Measurements from ENCODE around the gene JAZF1. TPM values are rescaled to one million over a fixed set of nuclear protein-coding genes. Genes with fewer than 3 reads are reported as not detected.

The JAZF1 gene
- total and polyA plus RNA-seq, 10 of the 15 experiments (the other 5 are each of a cell fraction or from before 2014, with no cell fraction given): 0.04 to 0.82 (median 0.15) TPM; not detected in 3

DNA sequence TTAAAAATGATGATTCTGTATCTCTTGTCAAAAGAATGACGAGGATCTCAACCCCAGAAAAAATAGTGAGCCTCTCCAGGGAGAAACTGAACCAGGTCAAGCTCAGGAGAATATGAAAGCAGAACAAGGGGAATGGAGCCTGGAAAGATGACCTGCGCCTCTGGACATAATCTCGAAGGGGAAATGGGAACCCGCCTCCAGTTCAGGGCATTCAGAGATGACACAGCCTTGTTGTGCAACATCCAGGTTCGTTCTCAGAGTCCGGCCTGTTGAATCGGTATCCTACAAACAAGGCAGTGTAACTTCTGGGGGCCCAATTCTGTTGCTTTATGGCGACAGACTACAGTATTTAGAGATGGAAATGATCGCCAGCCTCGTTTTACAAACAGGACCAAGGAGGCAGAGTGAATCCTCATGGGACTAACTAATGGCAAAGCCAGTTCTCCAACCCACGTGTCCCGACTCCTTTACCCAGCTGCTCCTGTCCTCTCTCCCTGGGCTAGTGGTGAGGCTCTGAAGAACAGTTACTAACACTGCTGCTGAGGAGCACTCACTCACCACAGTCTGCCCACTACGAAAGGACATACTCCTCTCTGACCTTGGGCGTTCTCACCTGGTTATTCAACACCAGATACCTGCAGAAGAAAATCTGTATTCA lies 67.6 kb downstream of the JAZF1 start:
- TF ChIP-seq TARDBP (IDR thresholded peaks at IDR 0.05; ENCODE audit: borderline replicate concordance) (no peak), KAT2A (conservative IDR thresholded peaks at IDR 0.05; ENCODE audit: control insufficient read depth, low read depth, low read length) (no peak), RUNX3 (IDR thresholded peaks at IDR 0.05; ENCODE audit: low read length) (no peak), CREM (IDR thresholded peaks at IDR 0.05; ENCODE audit: low read depth) (no peak)
- TF ChIP-seq, protein P1, sequence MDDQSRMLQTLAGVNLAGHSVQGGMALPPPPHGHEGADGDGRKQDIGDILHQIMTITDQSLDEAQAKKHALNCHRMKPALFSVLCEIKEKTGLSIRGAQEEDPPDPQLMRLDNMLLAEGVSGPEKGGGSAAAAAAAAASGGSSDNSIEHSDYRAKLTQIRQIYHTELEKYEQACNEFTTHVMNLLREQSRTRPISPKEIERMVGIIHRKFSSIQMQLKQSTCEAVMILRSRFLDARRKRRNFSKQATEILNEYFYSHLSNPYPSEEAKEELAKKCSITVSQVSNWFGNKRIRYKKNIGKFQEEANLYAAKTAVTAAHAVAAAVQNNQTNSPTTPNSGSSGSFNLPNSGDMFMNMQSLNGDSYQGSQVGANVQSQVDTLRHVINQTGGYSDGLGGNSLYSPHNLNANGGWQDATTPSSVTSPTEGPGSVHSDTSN (IDR thresholded peaks at IDR 0.05; ENCODE audit: insufficient replicate concordance, low read depth, low read length): no peak
- TF ChIP-seq, protein P2, sequence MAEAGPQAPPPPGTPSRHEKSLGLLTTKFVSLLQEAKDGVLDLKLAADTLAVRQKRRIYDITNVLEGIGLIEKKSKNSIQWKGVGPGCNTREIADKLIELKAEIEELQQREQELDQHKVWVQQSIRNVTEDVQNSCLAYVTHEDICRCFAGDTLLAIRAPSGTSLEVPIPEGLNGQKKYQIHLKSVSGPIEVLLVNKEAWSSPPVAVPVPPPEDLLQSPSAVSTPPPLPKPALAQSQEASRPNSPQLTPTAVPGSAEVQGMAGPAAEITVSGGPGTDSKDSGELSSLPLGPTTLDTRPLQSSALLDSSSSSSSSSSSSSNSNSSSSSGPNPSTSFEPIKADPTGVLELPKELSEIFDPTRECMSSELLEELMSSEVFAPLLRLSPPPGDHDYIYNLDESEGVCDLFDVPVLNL (IDR thresholded peaks at IDR 0.05; ENCODE audit: low read depth, low read length): no peak
- TF ChIP-seq, protein P3, sequence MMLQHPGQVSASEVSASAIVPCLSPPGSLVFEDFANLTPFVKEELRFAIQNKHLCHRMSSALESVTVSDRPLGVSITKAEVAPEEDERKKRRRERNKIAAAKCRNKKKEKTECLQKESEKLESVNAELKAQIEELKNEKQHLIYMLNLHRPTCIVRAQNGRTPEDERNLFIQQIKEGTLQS (IDR thresholded peaks at IDR 0.05; ENCODE audit: borderline replicate concordance, extremely low read depth, low read depth, low read length): no peak
- TF ChIP-seq, protein P4, sequence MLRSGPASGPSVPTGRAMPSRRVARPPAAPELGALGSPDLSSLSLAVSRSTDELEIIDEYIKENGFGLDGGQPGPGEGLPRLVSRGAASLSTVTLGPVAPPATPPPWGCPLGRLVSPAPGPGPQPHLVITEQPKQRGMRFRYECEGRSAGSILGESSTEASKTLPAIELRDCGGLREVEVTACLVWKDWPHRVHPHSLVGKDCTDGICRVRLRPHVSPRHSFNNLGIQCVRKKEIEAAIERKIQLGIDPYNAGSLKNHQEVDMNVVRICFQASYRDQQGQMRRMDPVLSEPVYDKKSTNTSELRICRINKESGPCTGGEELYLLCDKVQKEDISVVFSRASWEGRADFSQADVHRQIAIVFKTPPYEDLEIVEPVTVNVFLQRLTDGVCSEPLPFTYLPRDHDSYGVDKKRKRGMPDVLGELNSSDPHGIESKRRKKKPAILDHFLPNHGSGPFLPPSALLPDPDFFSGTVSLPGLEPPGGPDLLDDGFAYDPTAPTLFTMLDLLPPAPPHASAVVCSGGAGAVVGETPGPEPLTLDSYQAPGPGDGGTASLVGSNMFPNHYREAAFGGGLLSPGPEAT (IDR thresholded peaks at IDR 0.05; ENCODE audit: low read depth): no peak
- TF ChIP-seq, protein P5, sequence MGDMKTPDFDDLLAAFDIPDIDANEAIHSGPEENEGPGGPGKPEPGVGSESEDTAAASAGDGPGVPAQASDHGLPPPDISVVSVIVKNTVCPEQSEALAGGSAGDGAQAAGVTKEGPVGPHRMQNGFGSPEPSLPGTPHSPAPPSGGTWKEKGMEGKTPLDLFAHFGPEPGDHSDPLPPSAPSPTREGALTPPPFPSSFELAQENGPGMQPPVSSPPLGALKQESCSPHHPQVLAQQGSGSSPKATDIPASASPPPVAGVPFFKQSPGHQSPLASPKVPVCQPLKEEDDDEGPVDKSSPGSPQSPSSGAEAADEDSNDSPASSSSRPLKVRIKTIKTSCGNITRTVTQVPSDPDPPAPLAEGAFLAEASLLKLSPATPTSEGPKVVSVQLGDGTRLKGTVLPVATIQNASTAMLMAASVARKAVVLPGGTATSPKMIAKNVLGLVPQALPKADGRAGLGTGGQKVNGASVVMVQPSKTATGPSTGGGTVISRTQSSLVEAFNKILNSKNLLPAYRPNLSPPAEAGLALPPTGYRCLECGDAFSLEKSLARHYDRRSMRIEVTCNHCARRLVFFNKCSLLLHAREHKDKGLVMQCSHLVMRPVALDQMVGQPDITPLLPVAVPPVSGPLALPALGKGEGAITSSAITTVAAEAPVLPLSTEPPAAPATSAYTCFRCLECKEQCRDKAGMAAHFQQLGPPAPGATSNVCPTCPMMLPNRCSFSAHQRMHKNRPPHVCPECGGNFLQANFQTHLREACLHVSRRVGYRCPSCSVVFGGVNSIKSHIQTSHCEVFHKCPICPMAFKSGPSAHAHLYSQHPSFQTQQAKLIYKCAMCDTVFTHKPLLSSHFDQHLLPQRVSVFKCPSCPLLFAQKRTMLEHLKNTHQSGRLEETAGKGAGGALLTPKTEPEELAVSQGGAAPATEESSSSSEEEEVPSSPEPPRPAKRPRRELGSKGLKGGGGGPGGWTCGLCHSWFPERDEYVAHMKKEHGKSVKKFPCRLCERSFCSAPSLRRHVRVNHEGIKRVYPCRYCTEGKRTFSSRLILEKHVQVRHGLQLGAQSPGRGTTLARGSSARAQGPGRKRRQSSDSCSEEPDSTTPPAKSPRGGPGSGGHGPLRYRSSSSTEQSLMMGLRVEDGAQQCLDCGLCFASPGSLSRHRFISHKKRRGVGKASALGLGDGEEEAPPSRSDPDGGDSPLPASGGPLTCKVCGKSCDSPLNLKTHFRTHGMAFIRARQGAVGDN (IDR thresholded peaks at IDR 0.05): no peak
- H3K27ac ChIP-seq (ENCODE audit: control insufficient read depth, insufficient read depth): no peak overlapping the region
- BruUV-seq (replicated peaks): no TSS peak
- no peak overlapping the region for H3K4me2 ChIP-seq (ENCODE audit: control insufficient read depth, insufficient read depth)
- no peak for FAIRE-seq
- H3K79me2 ChIP-seq (ENCODE audit: control insufficient read depth, insufficient read depth, low read length): no peaks in the 10 kb centered on the region
- no peaks in the 10 kb centered on the region for H3K27me3 ChIP-seq (replicated peaks in 1 of 2; ENCODE audit: control insufficient read depth in 2 of 2, insufficient read depth in 2 of 2, low read length in 1 of 2)
- no peaks in the 10 kb centered on the region for H4K20me1 ChIP-seq (ENCODE audit: control insufficient read depth, insufficient read depth)
- ChIA-PET RAD21 (ENCODE audit: unreplicated experiment) (interaction anchor here (0.6 kb wide), 1 partner anchor 101 kb away, joined by 3 read pairs; no protein-coding TSS in a partner anchor), CTCF (interaction anchor here (1.0 to 1.6 kb wide), 2 partner anchors 12 to 16 kb away, joined by 4 read pairs; no protein-coding TSS in a partner anchor), POLR2A (no interaction called here), SMC1A (ENCODE audit: uncharacterized antibody, unreplicated experiment) (interaction anchor here (0.6 kb wide), 1 partner anchor 20 kb away, joined by 3 read pairs; no protein-coding TSS in a partner anchor)
- ATAC-seq: no peak
- H3K9me3 ChIP-seq (replicated peaks; ENCODE audit: control insufficient read depth, insufficient read depth, low read length): no peaks in the 10 kb centered on the region
- no peak overlapping the region for H3K9ac ChIP-seq (ENCODE audit: control insufficient read depth, insufficient read depth, low read length)
- DNase-seq (ENCODE audit: low read depth, low spot score): no peak
- no peaks in the 10 kb centered on the region for H3K36me3 ChIP-seq (ENCODE audit: control insufficient read depth in 2 of 2, insufficient read depth in 2 of 2, low read length in 1 of 2)
- no peaks in the 10 kb centered on the region for H3K4me1 ChIP-seq (ENCODE audit: control insufficient read depth, insufficient read depth, low read length)
- 40% methylated on average over 14 of the region's 14 CpGs for WGBS (ENCODE audit: insufficient coverage, insufficient replicate concordance, low lambda C conversion rate, missing lambda C conversion rate)
- no peak overlapping the region for H3K4me3 ChIP-seq
- intact Hi-C loops (cut with micrococcal nuclease; ENCODE audit: unreplicated experiment) (no loop called here), in situ Hi-C loops (cut with MboI) (no loop called here)
- no peak overlapping the region for H2AFZ ChIP-seq (ENCODE audit: control insufficient read depth, low read depth, low read length)
